T follicular helper cell (primary cell): ENCODE measurements around the gene FAM168A.

Experiments used
- DNase-seq: peaks from one replicate; pipeline ENCODE4 v3.0.0-alpha.2; 2020; ENCODE audit warnings: low read depth

The FAM168A gene

DNA sequence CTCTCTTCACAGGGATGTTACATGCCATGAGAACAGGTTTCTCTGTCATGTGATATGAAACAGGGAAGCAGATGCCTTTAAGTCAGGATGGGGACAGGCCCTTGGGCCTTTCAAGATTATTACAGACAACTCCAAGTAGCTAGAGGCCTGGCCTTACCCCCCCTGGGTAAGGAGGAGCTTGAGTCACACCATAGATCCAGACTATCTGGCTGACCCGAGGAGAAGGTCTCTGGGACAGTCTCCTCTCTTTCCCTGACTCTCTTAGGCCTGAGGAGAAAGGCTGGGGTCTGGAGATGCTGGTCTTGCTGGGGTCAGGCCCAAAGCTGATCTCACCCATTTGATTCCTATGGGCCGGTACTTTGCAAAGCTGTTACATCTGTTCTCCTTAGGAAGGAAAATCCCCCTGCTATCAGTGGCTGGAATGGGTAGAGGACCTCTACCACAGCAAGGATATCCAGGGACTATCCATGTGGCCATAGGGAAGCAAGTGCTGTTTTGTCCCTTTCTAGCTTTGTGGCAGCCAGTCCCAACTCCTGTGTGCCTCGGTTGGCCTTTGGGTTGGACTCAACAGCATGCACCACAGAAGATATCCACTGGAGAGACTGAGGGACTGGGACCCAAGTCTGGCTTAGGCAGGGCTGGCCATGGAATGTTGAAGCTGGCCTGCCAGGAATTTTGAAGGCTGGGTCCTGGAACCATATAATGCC is 196.5 kb downstream of the FAM168A start:
- no peak for DNase-seq

DNA sequence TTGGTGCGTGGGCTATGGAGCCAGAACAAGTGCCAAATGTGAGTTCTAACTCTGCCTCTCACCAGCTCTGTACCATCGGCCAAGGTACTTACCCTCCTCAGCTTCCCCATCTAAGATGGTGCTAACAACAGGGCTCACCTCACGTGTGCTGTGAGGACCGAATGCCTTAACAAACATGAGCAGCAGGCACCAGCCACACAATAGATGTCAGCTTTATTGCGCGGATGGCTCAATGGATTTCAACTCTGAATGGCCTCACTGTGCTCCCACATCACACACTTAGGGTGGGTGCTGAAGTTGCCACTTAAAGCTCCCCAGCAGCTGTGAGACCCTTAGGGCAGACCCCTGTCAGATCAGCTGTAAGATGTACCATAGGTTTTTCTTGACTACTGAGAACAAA is 197.6 kb downstream of the FAM168A start:
- DNase-seq: no peak

- DNase-seq: no peak
Measured at GRCh38 chr11:73399636-73400035, 198.3 kb downstream of the FAM168A start.

- DNase-seq: no peak
Measured at GRCh38 chr11:73399159-73399590, 198.7 kb downstream of the FAM168A start.

GRCh38 chr11:73398721-73399120 is 199.2 kb downstream of the FAM168A start:
- DNase-seq: no peak

DNA sequence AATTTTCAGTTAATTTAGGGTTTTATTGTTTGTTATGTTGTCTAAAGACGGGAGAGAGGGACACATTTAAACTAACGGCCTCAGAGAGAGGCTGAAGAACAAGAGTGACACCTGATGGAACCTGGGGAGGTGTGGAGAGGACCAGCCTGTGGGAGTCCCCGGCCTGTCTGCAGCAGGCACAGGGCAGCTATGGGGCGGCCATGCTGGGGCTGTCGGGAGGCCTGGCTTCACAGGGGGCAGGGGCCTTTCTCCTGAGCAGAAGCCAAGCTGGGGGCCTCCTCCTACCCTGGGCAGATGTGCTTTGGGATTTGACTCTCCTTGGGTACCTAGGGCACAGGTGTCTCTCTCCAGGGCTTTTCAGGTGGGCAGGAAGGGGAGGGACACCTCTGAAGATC is 199.8 kb downstream of the FAM168A start:
- no peak for DNase-seq

DNA sequence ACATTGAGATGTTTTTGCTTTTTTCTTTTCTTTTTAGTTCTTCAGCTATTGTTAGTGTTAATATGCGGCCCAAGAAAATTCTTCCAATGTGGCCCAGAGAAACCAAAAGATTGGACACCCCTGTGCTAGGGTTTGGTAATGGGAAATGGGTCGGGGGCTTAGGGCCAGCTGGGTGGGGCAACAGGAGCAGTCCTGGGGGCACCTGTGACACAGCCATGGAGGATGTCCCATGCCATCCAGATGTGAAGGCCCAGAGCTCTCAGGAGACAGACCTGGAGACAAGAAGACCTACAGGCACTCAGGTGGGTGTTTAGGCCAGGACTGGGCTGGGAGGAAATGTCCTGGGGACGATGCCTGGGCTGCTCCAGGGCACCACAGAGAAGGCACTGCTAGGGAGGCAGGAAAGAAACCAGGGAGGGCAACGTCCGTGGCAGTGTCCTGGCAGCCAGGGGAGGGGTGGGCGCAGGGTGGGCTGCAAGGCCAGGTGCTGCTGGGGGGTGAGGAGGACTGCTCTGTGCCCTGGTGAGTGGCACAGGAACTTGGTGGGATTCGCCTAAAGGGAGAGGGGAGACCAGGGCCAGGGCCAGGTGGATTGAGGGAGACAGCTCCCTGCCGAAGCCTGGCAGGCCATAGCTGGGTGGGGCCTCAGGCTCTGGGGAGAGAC is 200.3 kb downstream of the FAM168A start:
- no peak for DNase-seq

DNA sequence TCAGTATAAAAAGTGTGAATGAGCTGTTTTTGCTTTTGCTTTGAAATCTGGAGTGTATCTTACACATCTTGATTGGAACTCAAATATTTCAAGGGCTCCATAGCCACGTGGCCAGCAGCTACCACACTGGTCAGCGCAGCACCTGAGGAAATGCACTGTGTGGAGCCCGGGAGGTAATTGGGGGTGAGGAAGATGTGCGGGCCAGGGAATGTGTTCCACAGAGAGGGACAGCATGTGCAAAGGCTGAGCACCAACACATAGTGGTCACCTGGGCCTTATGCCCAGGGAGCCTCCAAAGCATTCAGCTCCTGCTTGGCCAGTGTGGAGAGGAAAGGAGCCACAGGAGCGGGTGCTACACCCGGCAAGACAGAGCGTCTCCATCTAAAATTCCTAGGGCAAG is 200.9 kb downstream of the FAM168A start:
- DNase-seq: no peak

DNA sequence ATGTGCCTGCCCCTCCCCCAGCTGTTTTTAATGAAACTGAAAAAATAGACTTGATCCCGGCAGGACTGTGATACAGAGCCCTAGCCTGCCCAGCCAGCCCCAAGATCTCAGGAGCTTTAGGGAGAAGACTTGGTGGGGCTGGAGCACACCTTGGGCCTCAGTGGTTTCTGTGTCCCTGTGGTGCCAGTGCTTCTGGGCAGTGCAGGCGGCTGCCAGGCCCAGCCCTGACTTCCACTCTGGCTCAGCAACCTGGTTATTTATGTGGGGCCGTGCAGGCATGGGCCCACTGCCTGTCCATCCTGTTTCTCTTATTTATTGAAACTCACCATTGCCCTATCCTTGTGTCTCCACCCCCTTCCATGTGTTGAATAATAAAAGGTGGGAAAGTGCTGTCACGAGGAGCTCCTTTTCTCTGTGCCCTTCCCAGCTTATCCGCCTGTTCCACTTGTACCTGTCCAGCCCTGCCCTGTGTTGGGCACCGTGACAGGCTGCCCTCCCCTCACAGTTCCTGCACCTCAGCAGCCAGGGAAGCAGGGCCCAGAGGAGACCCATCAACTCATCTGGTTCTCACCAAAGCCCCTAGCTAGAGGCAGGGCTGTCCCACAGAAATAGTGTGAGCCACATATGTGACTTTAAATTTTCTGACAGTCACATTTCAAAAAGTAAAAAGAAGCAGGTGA is 201.5 kb downstream of the FAM168A start:
- no peak for DNase-seq

DNA sequence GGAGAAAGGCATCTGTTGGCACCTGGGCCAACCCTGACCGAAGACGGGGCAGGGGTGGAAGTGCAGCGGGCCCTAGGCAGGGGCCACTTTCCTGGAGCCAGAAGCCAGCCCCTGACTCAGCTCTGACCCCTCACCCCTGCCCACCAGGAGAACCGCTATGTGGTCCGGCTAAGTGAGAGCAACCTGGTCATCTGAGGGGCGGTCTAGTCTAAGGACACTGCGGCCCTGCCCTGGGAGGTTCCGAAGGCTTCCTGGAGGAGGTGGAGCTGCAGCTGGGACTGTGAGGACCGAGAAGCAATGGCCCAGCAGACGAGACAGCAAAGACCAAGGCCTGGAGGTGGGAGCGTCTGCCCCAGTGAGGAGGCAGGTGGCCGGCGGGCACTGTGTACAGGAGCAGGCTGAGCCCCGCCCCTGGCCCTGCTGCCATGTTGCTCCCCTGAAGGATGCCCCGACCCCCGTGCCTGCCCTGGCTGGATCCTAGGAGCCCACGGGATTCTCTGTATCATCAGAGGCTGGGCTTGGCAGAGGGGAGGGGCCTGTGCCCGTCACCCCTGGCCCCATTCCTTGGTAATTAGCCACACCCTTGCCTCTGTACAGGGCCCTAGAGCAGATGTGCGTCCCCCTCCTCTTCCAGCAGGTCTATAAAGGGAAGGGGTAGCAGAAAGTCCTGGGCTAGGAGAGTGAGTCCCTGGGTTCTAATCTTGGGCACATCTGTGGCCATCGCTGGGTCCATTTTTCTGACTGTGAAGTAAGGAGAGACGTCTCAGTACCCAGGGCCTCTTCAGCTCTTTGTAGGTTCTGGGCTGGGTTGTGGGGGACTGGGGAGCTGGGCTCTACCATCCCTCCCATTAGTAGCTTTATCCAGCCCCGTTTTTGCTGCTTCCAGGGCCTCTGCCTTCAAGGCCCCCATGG is 202.4 kb downstream of the FAM168A start:
- DNase-seq: no peak

DNA sequence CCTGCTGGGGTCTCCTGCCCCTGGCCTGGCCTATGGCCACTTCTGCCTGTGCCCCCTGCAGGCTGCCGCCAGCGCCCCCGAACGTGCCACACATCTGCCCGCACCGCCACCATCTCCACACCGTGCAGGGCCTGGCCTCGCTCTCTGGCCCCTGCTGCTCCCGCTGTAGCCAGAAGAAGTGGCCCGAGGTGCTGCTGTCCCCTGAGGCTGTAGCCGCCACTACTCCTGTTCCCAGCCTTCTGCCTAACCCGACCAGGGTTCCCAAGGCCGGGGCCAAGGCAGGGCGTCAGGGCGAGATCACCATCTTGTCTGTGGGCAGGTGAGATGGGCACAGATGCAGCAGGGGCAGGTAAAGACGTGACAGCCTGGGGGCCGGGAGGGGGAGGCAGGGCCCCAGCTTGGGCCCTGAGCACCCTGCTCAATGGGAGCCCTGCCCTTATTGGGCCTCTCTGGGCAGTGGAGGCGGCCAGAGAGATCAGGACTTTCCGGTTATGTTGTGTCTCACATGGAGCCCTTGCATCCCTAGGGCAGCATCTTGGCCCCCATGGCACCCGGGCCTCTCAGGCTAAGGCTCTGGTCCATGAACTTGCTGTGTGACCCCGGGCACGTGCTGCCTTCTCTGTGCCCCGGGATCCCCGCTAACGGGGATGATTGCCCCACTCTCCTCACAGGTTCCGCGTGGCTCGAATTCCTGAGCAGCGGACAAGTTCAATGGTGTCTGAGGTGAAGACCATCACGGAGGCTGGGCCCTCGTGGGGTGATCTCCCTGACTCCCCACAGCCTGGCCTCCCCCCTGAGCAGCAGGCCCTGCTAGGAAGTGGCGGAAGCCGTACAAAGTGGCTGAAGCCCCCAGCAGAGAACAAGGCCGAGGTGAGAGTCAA is 203.3 kb downstream of the FAM168A start:
- DNase-seq: no peak

- DNase-seq: peak; percentile 53
Measured at GRCh38 chr11:73393479-73394415, 204.2 kb downstream of the FAM168A start.

GRCh38 chr11:73393011-73393380 is 204.9 kb downstream of the FAM168A start:
- DNase-seq: no peak

DNA sequence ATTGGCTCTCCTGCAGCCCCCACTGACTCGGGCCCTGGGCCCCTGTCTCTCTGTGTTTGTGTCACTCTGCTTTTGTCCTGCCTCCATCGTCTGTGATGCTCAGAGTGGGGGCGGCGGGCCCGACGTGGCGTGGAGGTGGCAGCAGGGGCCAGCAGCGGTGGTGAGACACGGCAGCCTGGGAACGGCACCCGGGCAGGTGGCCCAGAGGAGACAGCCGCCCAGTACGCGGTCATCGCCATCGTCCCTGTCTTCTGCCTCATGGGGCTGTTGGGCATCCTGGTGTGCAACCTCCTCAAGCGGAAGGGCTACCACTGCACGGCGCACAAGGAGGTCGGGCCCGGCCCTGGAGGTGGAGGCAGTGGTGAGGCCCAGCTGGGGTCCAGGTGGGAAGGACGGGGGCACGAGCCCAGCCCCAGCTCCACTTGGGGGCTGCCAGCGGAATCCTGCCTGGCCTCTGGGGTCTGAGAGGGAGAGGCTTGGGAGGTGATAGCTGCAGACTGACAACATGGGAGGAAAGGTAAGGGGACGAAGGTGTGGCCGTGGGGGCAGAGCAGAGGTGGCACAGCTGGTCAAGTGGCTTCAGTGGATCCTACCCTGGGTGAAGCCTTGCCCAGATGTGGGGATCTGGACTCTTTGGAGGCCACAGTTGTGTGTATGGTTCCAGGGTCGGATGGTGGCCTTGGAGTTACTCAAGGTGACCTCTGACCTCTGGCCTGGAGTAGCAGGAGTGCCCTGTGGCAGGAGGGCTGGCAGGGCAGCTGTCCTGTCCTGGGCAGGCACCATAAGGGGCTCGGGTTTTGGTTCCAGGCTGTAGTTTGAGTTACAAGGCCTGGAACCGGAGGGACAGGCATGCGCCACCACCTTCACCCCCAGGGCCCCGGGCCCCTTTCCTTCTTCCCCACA is 205.6 kb downstream of the FAM168A start:
- no peak for DNase-seq

- DNase-seq: no peak
Measured at GRCh38 chr11:73391665-73392064, 206.2 kb downstream of the FAM168A start.

DNA sequence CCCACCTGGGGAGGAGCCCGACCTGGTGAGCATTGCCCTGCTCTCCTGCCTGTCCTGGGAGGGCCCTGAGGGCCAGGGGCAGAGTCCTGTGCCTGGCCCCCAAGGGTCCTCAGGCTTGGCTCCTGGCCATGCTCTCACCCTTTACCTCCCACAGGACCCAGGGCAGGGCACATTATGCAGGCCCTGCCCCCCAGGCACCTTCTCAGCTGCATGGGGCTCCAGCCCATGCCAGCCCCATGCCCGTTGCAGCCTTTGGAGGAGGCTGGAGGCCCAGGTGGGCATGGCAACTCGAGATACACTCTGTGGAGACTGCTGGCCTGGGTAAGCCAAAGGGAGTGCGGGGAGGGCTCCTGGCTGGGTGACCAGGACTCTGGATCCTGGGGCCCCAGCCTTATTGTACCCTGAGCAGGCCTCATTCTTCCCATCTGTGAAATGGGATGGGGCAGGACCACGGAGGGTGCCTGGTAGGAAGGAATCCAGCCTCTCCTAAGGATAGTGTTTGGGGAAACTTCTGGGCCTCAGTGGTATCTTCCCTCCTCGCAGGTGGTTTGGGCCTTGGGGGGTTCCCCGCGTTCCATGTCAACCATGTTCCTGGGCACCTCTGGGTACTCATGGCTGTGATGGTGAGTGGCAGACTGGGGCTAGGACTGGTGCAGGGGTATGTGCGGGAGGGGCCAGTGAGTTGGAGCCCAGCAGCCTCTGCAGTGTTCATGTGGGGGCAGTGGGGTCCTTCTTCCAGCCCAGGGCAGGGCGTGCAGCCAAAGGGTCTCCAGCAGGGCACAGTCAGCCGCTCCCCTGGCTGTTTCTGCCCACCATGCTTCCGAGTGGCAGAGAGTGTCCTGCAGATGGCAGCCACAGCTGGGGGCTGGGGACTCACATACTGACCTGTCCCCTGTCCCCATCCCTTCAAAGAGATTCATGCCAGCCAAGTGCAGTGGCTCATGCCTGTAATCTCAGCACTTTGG is 207.0 kb downstream of the FAM168A start:
- no peak for DNase-seq

DNA sequence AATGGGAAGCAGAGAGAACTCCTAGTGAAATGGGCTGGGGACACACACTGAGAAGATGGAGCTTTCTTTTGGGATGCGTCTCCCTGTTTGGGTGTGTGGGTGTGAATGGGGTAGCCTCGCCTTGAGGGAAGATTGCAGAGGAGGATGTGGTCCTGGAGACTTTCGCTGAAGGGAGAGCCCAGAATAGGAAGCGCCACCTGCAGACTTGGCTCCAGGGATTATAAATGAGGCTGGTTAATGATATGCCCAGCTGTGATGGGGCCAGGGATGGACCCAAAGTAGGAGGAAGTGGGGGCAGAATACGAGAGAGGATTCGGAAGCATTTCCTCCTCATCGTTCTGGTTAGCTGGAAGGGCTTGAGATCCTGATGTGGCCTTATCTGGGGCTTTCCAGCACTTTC is 208.0 kb downstream of the FAM168A start:
- DNase-seq: no peak

GRCh38 chr11:73389134-73389525 is 208.8 kb downstream of the FAM168A start:
- no peak for DNase-seq
